Stimulated activated CD4-positive, alpha-beta T cell treated with anti-CD3 and anti-CD28 coated beads, Interleukin-1b, Interleukin-23, amount 100 ng/mL, for 48 hours (primary cell): ENCODE data around the gene URAD.
"Not testable (repeated sequence)": the region's sequence is repeated elsewhere in the genome, so short reads cannot be mapped to it uniquely, and the experiment has no call there.

Source experiments
- DNase-seq: peaks from one replicate; pipeline ENCODE4 v3.0.0-alpha.2; 2020

Gene URAD

GRCh38 chr13:27988520-27988919, at the start of gene URAD:
URAD (minus strand) TSS chr13:27988693; CDS start chr13:27988637, 56 bp downstream.
- DNase-seq = no peak

GRCh38 chr13:28037399-28037798, 48.9 kb upstream of the URAD start:
- peak; percentile 5 for DNase-seq

- no peak for DNase-seq
Observed at GRCh38 chr13:28035146-28035782, 46.8 kb upstream of the URAD start.

DNA sequence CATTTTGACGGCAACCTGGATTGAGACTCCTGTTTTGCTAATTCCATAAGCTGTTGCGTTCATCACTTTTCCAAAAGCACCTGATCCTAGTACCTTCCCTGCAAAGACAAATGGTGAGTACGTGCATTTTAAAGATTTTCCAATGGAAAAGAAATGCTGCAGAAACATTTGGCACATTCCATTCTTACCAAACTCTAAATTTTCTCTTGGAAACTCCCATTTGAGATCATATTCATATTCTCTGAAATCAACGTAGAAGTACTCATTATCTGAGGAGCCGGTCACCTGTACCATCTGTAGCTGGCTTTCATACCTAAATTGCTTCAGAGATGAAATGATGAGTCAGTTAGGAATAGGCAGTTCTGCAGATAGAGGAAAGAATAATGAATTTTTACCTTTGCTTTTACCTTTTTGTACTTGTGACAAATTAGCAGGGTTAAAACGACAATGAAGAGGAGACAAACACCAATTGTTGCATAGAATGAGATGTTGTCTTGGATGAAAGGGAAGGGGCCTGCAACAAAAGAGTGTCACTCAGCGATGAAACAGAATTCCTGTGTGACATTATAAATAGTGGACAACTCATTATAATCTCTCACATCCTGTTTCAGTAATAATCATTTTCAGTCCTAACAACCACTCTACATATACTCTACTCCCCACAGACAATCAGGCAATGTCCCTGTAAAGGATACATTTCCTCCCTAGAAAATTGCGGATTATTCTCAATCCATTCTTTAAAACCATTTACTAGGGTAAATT, 45.6 kb upstream of the URAD start:
- no peak for DNase-seq

GRCh38 chr13:28032438-28032837, 43.9 kb upstream of the URAD start:
- not testable (repeated sequence) for DNase-seq

- DNase-seq = no peak
Observed at GRCh38 chr13:28031896-28032288, 43.4 kb upstream of the URAD start.

DNA sequence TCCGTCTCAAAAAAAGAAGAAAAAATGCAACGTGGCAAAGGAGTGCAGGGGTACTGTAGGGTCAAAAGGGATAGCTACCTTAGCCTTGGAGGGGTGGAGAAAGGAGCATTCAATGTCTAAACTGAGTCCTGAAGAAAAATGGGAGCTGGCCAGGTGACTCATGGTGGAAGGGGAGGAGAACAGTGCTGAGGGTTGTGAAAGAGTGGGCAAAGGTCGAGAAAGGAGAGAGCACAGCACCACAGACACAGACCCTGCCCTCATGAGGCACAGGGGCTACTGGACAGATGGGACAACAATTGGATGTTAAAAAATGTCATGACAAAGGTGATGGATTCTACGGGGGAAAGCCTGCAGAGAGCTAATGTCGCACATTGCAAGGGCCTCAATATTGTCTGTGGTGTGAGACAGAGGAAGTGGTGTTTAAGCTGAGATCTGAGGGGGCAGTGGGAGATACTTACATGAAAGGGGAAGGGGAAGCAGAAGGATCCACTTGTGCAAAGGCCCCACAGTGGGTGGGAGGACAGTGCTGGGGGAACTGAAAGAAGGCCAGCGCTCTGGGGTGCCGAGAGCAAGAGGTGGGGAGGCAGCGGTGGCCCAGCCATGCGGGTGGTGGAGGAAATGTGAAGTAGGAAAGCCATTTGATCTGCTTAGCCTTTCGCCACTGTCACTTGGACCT, 42.9 kb upstream of the URAD start:
- no peak for DNase-seq

- DNase-seq = no peak
Observed at GRCh38 chr13:28027607-28028364, 39.3 kb upstream of the URAD start.

- DNase-seq = no peak
Observed at GRCh38 chr13:28027071-28027470, 38.6 kb upstream of the URAD start.

DNA sequence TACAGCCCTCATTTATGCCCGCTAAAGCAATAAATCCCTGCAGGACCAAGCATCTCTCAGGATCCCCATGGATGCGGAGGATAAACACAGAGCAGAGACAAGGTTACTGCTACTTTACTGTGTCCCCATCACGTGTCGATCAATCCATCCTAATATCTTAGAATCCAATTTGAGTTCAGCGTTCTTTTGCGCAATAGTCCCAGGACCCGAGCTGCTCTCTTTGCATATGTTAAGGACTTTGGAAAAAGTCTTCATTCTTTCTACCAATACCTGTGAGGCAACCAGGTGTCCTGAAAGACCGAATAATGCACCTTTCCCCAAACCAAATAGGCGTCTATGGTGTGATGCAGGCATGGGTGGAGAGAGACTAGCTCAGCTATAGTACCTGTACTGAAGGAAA, 38.0 kb upstream of the URAD start:
- DNase-seq = no peak

DNA sequence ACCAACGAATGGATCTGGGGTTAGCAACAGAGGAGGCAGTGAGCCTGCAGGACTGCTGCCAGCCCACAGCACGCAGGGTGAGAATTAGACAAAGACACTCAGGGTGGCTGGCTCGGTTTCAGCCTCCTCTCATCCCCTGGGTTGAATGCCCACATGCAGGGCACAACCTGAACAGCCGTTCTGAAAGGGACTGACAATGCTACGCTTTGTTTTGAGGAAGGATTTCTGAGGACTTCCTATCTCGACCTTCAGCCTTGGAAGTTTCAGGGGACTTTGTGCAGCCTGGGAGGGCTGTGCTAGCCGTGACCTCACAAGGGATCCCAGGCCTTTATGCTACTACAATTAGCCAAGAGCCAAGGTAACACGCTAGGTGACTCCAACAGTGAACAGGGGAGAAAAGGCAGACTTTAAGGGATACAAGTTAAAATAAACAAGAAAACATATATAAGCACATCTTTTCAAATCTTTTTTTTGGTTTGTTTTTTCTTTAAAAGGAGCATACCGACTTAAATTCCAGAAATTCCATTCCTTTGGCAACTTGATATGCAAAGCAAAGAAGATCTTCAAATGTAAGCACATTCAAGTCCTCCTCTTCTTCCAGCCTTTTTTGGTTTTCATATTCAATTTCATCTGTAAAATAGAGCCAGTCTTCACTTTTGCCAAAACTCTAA, 34.5 kb upstream of the URAD start:
- no peak for DNase-seq

DNA sequence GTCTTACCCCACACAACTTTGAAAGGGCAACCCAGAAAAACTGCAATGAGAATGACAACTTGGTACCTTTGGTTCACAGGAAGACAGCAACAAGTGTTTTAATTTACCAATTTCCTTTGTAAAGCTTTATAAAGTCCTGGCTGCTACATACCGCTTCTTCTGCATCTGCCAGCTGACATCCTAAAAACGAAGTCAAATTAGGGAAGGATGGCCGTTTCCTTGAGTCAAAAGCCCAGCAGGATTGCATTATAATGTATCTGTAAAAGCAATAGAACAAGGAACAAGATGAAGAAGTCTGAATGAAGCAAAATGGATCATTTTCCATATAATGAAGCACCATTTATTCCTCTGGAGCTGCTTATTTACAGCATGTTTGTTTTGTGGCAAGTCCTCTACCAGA, 25.8 kb upstream of the URAD start:
- DNase-seq = no peak

DNA sequence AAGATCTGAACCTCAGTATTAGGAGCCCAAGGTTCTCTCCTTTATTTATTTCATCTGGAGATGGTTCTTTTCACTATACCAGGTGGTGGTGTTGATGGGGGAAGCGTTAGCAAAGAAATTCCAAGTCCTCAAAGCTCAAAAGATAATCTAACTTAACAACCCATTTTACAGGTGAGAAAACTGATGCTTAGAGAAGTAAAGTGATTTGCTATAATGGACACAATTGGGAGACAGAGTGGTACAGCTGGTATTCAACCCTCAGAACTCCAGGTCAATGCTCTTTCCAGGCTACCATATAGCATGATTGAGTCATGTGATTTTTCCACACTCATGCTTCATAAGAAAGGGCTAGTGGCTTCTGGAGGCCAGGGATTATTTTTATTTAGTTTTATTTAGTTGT, 25.0 kb upstream of the URAD start:
- no peak for DNase-seq

- no peak for DNase-seq
Observed at GRCh38 chr13:28012896-28013295, 24.4 kb upstream of the URAD start.

- DNase-seq = no peak
Observed at GRCh38 chr13:28012383-28012782, 23.9 kb upstream of the URAD start.

DNA sequence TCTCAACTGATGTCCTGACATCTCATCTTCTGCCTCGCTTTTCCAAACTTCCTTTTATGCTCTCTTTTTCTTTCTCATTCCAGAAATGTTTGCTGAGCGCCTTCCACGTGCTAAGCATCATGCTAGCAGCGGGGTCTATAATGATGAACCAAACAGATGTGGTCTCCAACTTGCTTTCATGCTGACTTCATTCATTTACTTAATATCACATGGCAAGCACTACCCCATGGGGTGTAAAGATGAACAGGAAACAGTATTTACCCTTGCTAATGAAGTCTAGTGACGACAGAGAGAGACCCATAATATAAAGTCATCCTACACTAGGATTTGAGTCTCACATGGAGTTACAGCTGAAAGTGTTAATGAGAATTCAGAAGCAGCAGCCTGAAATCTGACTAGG, 21.6 kb upstream of the URAD start:
- DNase-seq = no peak

GRCh38 chr13:28005016-28005415, 16.5 kb upstream of the URAD start:
- DNase-seq = not testable (repeated sequence)

DNA sequence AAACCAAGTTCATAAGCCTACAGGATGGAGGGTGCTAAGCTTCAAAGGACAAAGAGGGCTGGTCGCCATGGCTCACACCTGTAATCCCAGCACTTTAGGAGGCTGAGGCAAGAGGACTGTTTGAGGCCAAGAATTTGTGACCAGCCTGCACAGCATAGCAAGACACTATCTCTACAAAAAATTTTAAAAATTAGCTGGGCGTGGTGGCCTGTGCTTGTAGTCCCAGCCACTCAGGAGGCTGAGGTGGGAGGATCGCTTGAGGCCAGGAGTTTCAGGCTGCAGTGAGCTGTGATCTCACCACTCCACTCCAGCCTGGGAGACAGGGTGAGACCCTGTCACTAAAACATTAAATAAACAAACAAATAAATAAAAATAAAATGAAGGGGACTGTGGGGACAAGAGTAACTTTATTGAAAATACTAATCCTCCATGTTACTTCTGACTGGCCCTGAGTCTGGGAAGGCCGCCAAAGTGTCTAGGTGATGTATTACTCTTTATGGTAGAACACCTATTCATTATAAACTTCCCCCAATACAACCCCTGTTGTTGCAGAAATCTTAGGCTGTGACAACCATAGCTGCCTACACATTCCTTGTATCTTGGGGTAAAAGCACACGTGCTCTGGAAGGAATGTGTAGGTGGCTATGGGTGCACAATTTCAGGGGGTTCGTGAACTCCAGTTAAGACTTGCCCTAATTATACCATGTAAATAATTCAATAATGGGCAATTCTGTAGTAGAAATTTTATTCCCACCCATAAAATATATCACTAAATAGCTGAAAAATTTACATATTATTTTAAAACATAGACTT, 14.6 kb upstream of the URAD start:
- DNase-seq = no peak

GRCh38 chr13:28001837-28002473, 13.5 kb upstream of the URAD start:
- DNase-seq = no peak

GRCh38 chr13:28001049-28001448, 12.6 kb upstream of the URAD start:
- no peak for DNase-seq

DNA sequence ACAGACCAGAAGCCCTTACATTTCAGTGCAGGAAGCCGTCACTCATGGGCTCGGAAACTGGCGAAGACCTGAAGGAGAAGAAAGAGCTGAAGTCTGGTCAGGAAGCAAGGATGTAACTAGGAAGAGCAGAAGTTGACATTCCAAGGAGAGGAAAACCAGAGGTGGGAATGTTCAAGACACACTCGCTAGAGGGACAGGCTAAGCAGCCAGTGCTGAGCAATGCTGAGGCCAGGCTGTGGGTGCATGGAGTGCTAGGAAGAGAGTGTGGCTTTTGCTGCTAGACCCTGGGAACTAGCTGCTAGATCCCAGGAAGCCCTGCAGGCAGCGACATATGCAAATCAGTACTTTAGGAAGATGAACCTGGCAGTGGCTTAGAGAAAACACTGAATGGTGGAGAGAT, 12.1 kb upstream of the URAD start:
- no peak for DNase-seq
